Bronchial epithelial cell (primary cell): ENCODE data around the gene DNAAF5. TPM values are rescaled to one million over a fixed set of nuclear protein-coding genes. Genes with fewer than 3 reads are reported as not detected.

Source experiments
- DNase-seq: peaks from one replicate; pipeline ENCODE4 v3.0.0-alpha.2; 2010; ENCODE audit warnings: low read depth
- FAIRE-seq: peaks from 2 replicates; lab custom pipeline; 2011; peaks lifted over from hg19 to GRCh38; lab: Jason Lieb, UNC
- H3K27me3 ChIP-seq: 2 replicates; pipeline ENCODE4 v1.5.1; 2011; ENCODE audit warnings: low read length; ENCODE audit not compliant: control insufficient read depth, insufficient read depth
- H3K36me3 ChIP-seq: 2 replicates; pipeline ENCODE4 v1.5.1; 2011; ENCODE audit warnings: low read length; ENCODE audit not compliant: control insufficient read depth, insufficient read depth
- H3K4me3 ChIP-seq: 2 replicates; pipeline ENCODE4 v1.5.1; 2011; ENCODE audit warnings: mild to moderate bottlenecking, low read depth, low read length, control low read depth
- total RNA-seq: library from RNA; depleted of rRNA; stranded (reverse); fragments of >200 nt; gene quantifications from 2 replicates; pipeline ENCODE4 v1.2.1, GENCODE V29; 2014
- TF ChIP-seq, protein P1 (sequence below): IDR thresholded peaks from 2 replicates; pipeline ENCODE4 v1.5.1; 2011; ENCODE audit warnings: mild to moderate bottlenecking, moderate library complexity, low read length, control low read depth, inconsistent platforms; ENCODE audit not compliant: insufficient read depth, severe bottlenecking

The DNAAF5 gene
- total RNA-seq, 1 donor from 2014 or later, result 9.7 TPM

- Histone ChIP-seq H3K36me3 (peaks cover 6% of the 10 kb centered on the region), H3K27me3 (no peaks in the 10 kb centered on the region), H3K4me3 (no peak within 1 kb of the TSS)
- TF ChIP-seq, protein P1, sequence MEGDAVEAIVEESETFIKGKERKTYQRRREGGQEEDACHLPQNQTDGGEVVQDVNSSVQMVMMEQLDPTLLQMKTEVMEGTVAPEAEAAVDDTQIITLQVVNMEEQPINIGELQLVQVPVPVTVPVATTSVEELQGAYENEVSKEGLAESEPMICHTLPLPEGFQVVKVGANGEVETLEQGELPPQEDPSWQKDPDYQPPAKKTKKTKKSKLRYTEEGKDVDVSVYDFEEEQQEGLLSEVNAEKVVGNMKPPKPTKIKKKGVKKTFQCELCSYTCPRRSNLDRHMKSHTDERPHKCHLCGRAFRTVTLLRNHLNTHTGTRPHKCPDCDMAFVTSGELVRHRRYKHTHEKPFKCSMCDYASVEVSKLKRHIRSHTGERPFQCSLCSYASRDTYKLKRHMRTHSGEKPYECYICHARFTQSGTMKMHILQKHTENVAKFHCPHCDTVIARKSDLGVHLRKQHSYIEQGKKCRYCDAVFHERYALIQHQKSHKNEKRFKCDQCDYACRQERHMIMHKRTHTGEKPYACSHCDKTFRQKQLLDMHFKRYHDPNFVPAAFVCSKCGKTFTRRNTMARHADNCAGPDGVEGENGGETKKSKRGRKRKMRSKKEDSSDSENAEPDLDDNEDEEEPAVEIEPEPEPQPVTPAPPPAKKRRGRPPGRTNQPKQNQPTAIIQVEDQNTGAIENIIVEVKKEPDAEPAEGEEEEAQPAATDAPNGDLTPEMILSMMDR, result no peak
- peak; percentile 18 for FAIRE-seq
- peak; percentile 98 for DNase-seq
Observed at GRCh38 chr7:832167-832967, 105.9 kb downstream of the DNAAF5 start, which contains the start of gene SUN1. SUN1 (plus strand) TSS chr7:832476; CDS start chr7:832525, 49 bp downstream.

DNA sequence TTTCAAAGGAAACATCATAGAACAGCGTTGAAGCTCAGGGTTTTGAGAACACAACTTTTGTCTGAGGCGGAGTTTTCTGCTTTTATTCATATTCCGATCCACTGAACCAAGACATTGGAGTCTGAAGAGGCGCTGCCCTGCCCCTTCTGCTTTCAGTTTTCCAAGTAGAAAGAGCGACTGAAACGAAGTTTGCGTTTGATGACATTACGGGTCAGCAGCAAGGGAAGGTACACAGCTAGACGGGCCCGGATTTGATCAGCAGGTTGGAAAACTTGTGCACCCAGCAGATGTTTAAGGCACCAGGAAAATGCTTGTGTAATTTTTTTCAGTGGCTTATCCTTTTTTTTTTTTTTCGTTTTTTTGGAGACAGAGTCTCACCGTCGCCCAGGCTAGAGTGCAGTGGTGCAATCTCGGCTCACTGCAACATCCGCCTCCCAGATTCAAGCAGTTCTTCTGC lies 106.5 kb downstream of the DNAAF5 start:
- no peak for FAIRE-seq
- H3K36me3 ChIP-seq, result peaks cover 6% of the 10 kb centered on the region
- no peaks in the 10 kb centered on the region for H3K27me3 ChIP-seq
- H3K4me3 ChIP-seq, result no peak overlapping the region
- DNase-seq, result no peak
- TF ChIP-seq, protein P1, result no peak

GRCh38 chr7:833601-834258 lies 107.2 kb downstream of the DNAAF5 start:
- Histone ChIP-seq H3K36me3 (peaks cover 6% of the 10 kb centered on the region), H3K27me3 (no peaks in the 10 kb centered on the region), H3K4me3 (no peak overlapping the region)
- TF ChIP-seq, protein P1, result no peak
- DNase-seq (no peak), FAIRE-seq (no peak)

DNA sequence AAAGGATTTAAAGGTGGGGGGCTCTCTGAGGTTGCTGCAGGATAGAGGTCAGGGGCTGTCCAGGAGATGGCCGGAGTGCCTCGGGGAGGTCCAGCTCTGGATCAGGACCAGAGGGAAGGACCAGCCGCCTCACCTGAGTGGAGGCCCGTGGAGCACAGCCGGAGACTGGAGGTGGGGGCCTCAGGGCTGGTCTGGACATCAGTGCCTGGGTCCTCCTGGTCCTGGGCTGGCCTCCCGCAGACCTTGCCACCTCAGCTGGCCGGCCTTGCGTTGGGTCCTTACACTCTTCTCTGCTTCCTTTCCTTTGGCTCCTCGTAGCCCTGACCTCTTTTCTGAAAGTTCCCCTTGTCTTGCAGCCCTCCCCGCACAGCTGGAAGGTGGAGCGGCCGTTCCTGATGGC lies 107.8 kb downstream of the DNAAF5 start:
- peaks cover 8% of the 10 kb centered on the region for H3K36me3 ChIP-seq
- TF ChIP-seq, protein P1, result no peak

DNA sequence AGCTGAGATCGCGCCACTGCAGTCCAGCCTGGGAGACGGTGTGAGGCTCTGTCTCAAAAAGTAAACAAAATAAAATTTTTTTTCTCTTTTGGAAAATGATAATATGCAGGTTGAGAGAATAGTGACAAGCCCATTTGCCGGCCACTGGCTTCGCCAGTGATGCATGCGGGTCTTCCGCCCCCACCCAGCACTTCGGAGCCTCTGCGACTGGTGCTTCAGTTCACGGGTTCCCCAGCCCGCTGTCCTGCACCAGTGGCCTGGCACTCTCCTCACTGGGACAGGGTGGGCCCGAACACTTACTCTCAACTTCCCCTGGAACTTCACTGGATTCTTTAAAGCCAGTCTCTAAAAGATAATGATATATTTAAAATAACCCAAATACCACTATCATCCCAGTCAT lies 108.5 kb downstream of the DNAAF5 start:
- Histone ChIP-seq H3K27me3 (no peaks in the 10 kb centered on the region), H3K4me3 (no peak overlapping the region), H3K36me3 (peaks cover 10% of the 10 kb centered on the region)
- TF ChIP-seq, protein P1, result no peak
- FAIRE-seq (no peak), DNase-seq (no peak)

More for the DNA sequence above, 107.8 kb downstream of the DNAAF5 start:
- Histone ChIP-seq H3K27me3 (no peaks in the 10 kb centered on the region), H3K4me3 (no peak overlapping the region)
- FAIRE-seq (no peak), DNase-seq (no peak)
